HG03097 (cell line): ENCODE measurements around the gene HOXD9.
A peak's percentile ranks its signal among the peaks of the same experiment; 100 is the strongest.

ENCODE experiments used
- ATAC-seq: cut with Tn5 transposase; IDR thresholded peaks from one replicate; pipeline ENCODE4 v1.9.1; 2021; ENCODE audit not compliant: unreplicated experiment, low FRiP score

Gene HOXD9

DNA sequence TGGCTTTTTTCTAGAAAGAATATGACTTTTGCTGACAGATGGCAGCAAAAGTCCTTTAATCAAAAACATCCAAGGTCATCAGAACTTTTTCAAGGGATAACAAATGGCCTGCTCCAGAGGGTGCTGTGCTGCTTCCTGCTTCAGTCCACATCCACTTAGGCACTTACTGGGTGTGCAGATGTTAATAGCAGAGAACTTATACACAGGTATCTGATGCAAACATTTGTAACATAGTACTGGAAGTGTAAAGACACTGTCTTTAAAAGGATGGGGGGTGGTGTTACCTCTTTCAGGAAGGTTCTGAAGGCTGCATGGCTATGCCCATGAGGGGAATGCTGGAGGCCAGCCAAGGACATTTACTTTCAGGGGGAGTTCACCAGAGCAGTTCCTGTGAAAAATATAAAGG lies 12.5 kb downstream of the HOXD9 start:
- ATAC-seq = no peak

DNA sequence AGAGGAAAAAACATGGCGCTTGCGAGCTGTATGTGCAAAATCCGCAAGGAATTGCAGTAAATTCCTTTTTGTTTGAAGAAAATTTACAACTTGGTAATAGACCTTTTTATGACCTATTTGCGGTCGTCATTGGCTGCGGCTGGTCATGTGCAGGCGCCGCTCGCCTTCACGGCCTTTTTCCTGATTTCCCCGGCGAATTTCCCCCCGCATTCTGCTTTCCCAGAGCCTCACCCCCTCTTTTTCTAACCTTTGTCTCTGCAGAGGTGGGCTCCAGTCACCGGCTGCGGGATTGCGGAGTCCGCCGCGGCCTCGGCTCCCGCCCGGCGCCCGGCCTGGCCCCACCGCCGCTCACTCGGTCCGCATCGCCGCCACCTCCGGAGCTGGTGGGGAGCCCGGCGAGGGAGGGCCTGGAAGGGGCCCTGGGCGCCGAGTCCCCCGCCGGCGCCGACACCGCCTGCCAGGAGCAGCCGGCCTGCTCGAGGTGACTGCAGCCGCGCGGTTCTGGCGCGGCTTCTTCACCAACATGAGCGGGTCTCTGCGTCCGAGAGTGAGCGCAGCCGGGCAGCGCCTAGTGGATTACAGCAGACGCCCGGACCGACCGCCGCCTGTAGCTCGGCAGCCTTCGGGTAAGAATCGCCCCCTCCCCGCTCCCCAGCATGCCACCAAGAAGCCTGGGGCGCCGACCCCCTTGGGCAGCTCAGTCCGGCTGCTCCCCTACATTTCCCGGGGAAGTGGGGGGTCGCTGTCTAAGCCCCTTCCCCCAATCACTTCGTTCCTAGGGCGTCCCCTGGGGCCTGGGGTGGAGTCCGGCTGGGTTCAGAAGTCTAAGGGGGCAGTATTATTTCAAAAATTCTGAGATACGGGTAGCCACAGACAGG lies 14.1 kb downstream of the HOXD9 start:
- no peak for ATAC-seq

DNA sequence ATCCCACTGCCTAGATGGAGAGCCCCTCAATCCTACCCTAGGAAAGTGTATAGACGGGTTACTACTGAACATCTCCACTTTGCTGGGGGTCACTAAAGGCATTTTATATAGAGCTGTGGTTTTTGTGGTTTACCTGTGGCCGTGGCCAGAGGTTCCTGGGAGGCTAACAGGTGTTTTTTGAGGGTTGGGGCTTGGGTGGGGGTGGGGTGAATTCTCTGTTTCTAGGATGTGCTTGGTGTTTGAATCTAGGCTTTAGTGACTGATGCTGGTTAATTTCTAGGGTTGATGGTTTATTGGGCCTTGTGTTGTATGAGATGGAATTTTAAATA lies 14.7 kb downstream of the HOXD9 start:
- ATAC-seq = no peak

DNA sequence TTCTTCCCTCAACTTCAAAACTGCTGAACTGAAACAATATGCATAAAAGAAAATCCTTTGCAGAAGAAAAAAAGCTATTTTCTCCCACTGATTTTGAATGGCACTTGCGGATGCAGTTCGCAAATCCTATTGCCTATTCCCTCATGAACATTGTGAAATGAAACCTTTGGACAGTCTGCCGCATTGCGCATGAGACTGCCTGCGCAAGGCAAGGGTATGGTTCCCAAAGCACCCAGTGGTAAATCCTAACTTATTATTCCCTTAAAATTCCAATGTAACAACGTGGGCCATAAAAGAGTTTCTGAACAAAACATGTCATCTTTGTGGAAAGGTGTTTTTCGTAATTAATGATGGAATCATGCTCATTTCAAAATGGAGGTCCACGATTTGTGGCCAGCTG lies 15.4 kb downstream of the HOXD9 start:
- no peak for ATAC-seq

DNA sequence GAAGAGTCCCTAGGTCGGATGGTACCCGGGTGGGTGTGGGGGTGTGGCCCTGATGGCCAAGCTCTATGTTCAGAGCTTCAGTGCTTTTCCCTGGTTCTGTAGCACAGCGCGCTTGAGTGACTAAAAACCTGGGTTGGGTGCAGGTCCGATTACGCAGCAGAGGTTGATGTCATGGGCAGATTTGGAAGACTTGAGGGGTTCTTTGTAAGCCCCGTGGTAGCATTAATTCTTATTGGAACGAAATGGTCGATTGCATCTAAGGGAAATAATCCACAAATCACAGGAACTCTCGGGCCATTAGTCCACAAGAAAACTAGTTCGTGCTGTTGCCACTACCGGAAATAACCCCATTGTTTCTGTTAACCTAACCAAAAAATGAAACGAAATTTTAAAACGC lies 16.0 kb downstream of the HOXD9 start:
- no peak for ATAC-seq

DNA sequence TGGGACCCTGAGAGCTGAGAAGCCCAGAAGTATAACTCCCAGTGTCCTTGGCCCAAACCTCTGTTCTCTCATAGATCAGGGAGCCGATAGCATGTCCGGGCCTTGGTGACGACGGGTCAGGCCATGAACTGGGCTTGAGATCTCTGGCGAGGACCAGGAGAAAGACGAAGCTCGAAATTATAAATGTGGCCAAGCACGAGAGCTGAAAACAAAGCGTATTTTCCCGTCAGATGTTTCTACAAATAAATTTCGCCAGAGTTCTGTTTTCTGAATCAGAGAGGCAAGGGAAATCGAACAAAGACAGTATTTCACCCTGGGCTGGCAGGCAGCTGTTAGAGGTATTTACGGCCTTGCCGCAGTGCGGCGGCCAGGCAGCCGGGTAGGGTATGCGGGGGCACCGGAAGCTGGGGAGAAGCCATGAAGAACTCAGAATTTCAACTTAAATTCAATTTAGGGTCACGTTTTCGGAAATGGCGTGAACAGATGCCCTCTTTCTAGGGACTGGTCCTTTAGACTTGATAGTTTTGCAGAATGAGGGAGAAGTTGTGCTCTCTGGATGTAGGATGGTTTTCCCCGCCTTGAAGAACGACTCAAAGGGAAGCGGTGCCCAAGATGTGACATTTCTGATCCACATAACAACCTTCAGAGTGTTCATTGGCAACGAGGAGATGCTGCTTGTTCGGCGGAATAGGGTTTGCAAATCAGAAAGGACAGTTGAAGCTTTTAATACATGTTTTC lies 16.6 kb downstream of the HOXD9 start:
- ATAC-seq = no peak

DNA sequence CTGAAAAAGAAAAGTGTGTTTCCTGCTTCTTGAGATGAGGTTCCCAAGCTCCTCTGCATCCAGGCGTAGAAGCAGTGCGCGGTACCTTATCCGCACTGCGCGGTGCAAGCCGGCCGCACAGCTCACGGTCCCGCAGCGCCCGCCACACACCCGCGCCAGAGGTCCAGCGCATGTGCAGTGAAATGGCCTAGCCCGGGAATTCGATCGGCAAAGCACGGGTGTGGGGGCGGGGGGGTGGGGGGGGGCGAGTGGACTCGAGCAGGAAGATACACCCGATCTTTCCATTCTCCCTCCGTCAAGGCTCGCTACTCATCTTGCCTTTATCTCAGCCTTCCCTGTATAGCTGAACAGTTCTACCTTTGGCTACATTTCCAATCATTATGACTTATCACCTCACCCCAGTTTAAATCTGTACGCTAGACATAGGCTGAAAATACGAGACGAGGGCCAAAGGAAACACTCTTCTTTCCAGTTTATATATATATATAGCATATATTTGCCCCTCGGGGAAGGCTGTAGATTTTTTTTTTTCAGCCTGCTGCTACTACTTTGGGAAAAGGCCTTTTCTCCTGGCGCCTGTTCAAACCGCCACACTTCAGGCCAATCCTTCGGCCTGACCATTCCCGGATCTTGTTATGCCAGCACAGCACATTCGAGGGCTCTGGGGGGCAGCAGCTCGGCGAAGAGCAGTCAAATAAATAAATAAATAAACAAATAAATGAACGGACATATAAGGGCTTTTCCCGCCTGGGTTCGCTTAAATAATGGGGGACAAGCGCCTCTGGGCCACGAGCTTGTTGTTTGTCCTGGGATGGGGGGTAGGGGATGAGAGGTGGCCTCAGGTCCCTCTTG lies 17.4 kb downstream of the HOXD9 start:
- ATAC-seq = no peak

DNA sequence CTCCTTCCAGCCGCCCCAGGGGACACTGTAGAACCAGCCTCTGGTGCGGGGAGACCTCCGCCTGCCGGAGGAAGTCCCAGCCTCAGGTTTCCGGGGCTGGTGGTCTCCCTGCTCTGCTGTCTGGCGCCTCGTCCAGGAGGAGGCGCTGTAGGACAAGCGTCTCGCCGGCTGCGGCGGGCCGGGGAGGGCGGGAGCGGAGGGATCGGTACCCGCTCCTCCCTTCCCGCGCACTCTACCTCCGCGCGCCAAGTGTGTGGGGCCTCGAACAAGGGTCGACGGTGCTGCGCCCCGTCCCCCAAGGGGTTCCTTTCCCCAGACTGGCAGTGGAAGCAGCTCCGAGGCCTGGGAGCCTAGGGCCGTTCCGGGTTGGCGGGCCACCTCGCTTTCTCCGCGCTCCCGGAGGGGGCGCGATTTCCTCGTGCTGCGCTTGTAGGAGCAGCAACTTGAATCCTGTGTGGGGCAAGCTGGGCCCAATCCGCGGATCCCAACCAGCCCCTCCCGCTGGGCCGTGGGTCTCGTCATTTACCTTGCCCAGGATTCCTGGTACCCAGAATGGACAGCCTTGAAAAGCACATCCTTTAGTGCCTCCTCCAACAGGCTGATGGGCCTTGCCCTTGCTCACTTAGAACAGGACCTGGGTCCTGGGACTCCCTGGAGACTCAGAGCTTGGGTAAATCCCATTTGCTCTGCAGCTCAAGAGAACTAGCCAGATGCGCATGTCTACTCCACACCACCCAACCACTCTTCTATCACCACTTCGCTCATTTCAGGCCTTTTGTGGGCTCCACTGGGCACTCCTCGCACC lies 18.2 kb downstream of the HOXD9 start:
- peak; percentile 85 for ATAC-seq

DNA sequence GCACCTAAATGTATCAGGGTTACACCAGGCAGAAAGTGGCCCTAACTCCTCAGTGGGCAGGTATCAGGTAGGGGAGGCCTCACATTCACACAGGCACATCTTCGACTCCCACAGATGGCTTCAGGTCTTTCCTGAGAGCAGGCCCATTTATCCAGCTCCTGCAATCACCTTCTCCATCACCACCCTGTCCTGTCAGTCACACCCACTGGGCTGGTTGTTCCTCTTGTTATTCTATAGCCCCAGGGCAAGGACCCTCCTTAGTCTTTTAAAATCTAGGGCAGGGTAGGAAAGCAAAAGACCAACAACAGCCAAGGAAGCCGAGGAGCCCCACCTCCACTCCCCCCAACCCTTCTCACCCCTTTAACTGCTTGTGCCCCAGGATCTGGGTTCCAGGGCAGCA lies 19.8 kb downstream of the HOXD9 start:
- ATAC-seq = no peak

DNA sequence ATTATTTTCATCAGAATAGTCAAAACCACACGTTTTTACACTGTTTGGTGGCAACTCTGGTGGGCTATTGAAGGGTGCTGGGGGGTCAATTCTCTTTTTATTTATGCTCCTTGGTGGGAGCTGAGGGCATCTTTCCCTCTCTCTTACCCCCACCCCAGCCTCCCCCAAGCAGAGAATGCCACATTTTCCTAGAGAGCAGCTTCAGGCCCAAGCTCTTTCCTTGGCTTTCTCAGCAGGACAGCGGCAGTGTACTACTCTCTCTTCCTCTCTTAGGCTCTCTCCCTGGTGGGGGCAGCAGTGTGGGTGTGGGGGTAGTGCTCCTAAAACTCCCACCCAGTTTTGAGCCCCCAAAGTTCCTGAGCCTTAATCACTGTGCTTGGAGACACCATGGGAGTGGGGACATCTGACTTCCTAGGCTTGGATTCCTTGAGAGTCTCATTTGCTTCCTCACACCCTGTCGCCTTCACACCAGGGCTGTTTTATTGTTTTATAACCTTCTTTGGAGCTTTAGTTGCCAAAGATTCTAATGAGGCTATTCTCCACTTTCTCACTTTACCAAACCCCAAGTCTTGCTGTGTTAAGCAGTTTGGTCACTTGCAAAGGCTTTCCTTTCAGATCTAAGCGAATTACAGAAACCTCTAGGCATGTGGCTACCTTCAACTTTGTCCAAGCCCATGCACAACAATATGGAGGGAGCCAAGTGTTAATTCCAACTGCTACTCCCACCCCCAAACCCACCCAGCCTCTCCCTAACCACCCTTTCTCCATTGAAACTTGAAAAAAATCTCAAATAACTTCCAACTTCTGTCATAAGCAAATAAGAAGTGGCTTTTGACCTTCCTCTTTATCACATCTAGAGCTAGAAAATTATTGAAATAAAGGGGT lies 22.8 kb downstream of the HOXD9 start:
- ATAC-seq = no peak

DNA sequence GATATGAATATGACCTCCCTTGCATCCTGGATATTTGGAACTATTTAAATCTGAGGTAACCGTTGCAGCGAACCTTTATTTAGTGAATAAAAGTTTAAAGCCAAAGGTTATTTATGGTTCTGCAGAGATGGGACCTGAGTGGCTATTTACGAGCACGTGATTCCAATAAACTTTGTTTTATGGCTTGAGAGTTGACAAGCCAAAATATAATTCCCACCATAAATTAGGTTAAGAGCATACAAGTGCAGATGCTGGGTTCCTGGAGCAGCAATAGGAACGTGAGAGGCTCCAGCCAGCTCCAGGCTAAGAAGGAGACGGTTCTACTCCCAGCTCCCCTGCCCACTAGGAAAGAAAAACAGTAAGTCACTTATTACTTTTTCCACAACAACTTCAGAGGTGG lies 23.6 kb downstream of the HOXD9 start:
- ATAC-seq = no peak

DNA sequence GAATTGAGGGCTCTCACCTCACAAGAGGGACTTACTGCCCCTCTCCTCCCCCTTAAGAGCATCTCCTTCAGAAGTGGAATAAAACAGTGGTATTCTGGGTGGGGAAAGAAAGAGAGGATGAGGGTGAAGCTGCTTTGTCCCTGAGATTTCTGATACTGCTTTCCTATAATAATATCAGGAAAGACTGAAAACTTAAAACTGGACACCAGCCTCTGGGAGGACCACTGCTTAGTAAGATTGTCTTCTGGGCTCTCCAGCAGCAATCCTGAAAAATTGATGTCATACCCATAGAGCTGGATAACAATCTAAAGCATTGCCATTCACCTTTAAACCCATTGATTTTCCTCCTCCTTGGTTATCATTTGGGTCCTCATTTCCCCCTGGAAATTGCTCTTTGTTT lies 24.1 kb downstream of the HOXD9 start:
- no peak for ATAC-seq

DNA sequence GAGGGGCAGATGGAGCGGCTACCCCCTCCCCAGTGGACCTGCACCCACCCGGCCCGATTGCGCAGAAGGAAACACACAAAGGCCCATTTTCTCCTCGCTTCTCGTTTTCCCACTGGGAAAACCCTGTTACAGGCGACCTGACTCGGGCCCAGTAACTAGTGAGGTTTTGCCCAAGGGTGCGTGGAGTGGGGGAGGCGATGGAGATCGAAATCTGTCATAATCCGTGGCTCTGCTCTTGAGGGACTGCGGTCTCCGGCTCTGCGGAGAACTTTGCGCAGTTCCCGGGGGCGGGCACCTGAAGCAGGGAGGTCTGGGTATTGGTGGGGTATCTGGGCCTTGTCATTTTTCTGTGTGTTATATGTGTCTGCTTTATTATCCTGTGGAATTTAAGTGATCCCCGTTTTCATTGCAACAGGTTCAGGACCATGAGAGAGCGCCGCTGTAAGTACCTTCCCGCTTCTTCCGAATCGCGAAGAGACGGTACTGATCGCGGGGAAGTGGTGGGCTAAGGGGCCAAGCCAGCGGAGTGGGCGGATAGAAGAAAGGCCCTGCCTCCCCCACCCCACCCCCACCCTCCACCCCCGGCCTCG lies 24.8 kb downstream of the HOXD9 start:
- ATAC-seq = no peak

DNA sequence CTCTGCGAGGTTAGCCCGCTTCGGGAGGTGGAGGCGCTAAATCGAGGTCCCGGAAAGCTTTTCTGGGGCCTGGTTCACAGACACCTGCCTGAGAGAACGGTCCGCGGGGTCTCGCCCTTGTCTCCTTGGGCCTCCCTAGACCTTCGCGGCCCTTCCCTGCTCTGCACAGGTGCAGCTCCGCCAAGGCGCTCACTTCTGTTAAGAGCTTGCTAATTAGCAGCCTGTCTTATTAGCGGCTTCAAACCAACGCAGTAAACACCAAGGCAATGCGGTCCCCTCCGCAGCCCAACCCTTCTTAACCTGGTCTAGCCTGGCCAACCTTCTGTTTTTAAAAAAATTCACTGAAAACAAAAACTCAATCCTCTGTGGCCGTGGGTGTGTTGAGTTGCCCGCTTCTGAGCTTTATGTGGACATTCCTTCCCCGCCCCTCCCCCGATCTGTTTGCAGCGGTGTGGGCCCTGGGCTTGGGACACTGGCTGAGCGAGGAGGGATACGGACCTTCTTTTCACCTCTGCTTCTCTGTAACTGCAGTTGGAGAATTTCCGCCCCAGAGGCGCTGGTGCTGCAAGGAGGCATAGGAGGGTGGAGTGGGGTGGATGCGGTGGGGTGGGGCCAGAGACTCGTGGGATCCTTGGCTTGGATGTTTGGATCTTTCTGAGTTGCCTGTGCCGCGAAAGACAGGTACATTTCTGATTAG lies 25.4 kb downstream of the HOXD9 start:
- ATAC-seq = no peak

DNA sequence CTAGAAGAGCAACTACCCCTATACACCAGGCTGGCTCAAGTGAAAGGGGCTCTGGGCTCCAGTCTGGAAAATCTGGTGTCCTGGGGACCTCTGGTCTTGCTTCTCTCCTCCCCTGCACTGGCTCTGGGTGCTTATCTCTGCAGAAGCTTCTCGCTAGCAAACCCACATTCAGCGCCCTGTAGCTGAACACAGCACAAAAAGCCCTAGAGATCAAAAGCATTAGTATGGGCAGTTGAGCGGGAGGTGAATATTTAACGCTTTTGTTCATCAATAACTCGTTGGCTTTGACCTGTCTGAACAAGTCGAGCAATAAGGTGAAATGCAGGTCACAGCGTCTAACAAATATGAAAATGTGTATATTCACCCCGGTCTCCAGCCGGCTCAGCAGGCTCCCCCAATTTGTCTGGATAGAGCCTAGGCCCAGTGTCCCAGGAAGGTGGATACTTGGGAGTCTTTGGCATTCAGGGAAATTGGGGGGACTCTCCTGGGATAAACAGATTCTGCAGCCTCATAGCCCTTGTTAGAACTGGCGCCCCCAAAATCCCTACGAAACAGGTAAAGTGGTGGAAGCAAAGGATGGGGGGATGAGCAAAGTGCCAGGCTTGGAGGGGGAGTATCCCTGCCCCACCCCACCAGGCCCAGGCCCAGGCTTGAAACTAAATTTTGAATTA lies 26.4 kb downstream of the HOXD9 start:
- ATAC-seq = no peak

DNA sequence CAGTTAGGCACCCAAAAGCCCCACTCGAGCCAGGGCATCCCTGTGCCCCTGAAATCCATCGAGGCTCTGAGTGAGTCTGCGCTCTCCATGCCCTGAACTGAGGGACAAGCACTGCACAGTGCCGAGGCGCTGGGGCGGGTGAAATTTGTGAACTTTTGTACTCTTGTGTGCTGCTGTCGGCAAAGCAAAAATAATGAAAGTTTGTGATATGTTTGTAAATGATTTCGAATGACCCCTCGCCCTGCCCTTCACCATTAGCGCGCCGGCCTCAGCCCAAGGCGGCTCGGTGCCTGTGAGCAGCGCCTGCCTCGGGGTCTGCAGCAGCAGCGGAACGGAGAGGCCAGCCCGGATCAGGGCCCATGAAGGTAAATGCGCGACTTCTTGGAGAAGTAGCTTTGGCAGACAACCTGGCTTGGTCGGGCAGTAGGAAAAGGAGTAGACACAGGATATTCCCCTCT lies 27.0 kb downstream of the HOXD9 start:
- ATAC-seq = no peak

DNA sequence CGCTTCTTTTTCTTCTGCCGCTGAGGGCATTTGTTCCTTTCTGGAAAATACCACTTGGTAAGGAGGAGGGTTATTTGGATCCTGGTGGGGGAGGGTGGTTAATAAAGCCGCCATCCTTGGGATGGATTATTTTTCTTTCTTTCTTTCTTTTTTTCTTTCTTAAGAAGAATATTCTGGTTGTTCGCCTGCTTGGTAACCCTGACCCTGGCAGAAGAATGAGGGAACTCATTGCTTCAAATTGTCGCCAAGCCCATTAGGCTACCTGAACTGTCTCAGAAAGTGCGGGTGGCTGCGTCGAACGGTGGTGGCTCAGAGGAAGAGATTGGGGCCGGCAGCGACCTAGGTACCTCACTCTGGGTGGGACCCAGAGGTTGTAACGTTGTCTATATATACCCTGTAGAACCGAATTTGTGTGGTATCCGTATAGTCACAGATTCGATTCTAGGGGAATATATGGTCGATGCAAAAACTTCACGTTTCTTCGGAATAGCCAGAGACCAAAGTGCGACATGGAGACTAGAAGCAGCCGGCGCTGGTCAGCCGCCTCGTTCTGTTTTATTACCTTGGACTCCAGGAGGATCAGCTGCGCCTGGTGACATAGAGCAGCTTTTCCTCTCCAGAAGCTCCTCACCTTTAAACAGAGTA lies 27.5 kb downstream of the HOXD9 start:
- ATAC-seq = no peak
